ENCODE data around the gene RAB17. TPM values are rescaled to one million over a fixed set of nuclear protein-coding genes. Genes with fewer than 3 reads are reported as not detected.

Gene RAB17
- total RNA-seq, 3 donors from 2014 or later (not counting 1 experiment from before 2014, with no cell fraction given): not detected

DNA sequence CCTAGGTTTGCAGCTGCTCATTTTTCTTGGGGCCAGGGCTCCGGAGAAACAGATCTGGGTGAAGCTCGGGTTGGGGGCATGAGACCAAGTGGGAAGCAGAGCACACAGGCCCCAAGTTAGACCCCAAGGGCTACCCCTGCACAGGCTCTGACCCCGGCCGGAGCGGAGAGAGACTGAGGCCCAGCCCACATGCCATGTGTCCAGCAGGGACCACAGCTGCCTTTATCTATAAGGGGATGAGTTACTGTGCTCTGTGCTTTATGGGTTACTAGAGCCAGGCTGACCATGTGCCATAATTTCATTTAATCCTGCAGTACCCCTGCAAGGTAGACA, 54.5 kb downstream of the RAB17 start:
- 90% methylated on average over 5 of the region's 5 CpGs for WGBS (ENCODE audit: insufficient coverage)
- Mint-ChIP-seq H3K27me3 (ENCODE audit: low read depth in 2 of 2) (no peaks in the 10 kb centered on the region), H3K27ac (no peak overlapping the region), H3K4me3 (no peak overlapping the region), H3K9me3 (no peaks in the 10 kb centered on the region), H3K36me3 (no peaks in the 10 kb centered on the region), H3K4me1 (no peaks in the 10 kb centered on the region)
- ATAC-seq: no peak
- Histone ChIP-seq H3K27me3 (ENCODE audit: control insufficient read depth, insufficient read depth, low read length) (no peaks in the 10 kb centered on the region), H3K27ac (ENCODE audit: low read length) (no peak overlapping the region), H3K4me3 (ENCODE audit: low read length) (no peak overlapping the region), H3K9me3 (ENCODE audit: control insufficient read depth, insufficient read depth, low read length) (no peaks in the 10 kb centered on the region), H3K36me3 (ENCODE audit: control insufficient read depth, insufficient read depth, low read length) (no peaks in the 10 kb centered on the region), H3K4me1 (ENCODE audit: control insufficient read depth, insufficient read depth, low read length) (no peaks in the 10 kb centered on the region)
- TF ChIP-seq, protein P1, sequence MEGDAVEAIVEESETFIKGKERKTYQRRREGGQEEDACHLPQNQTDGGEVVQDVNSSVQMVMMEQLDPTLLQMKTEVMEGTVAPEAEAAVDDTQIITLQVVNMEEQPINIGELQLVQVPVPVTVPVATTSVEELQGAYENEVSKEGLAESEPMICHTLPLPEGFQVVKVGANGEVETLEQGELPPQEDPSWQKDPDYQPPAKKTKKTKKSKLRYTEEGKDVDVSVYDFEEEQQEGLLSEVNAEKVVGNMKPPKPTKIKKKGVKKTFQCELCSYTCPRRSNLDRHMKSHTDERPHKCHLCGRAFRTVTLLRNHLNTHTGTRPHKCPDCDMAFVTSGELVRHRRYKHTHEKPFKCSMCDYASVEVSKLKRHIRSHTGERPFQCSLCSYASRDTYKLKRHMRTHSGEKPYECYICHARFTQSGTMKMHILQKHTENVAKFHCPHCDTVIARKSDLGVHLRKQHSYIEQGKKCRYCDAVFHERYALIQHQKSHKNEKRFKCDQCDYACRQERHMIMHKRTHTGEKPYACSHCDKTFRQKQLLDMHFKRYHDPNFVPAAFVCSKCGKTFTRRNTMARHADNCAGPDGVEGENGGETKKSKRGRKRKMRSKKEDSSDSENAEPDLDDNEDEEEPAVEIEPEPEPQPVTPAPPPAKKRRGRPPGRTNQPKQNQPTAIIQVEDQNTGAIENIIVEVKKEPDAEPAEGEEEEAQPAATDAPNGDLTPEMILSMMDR (IDR thresholded peaks at IDR 0.05): no peak
- no peak for DNase-seq
- intact Hi-C loops (cut with micrococcal nuclease): no loop called here

DNA sequence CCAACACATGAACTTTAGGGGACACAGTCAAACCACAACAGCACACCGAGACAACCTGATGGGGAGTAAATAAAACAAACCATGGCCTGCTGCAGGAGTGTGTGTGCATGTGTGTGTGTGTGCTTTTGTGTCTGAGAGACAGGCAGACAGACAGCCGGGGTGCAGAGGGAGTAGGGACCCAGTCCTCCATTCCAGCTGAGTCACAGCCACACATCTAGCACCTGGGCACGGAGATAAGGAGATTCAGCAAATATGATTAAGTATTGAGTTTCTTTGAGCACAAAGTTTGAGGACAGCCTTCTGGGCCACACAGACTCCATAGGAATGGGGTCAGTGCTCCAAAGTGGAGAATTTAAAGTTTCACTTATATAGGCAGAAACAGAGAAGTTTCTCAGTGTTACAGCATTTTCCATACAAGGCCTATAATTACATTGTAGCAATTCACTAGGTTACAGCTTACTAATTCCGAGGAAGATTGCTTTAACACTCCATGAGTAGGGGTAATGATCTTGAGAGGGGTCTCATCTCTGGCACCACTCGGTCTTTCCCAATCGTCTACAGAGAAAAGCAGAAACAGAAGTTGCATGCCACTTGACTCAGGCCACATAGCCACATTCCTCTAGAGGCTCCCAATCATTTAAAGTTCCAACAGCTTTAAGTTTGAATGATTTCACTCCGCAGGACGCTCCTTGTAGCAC, 55.0 kb downstream of the RAB17 start:
- ATAC-seq (no peak), DNase-seq (no peak)
- no peak overlapping the region for H3K27ac ChIP-seq (ENCODE audit: low read length)
- Mint-ChIP-seq H3K27ac (no peak overlapping the region), H3K9me3 (no peaks in the 10 kb centered on the region), H3K36me3 (no peaks in the 10 kb centered on the region), H3K4me3 (no peak overlapping the region), H3K27me3 (ENCODE audit: low read depth in 2 of 2) (no peaks in the 10 kb centered on the region), H3K4me1 (no peaks in the 10 kb centered on the region)
- H3K4me1 ChIP-seq (ENCODE audit: control insufficient read depth, insufficient read depth, low read length): no peaks in the 10 kb centered on the region
- TF ChIP-seq, protein P1 (IDR thresholded peaks at IDR 0.05): no peak
- H3K4me3 ChIP-seq (ENCODE audit: low read length): no peak overlapping the region
- 82% methylated on average over 7 of the region's 8 CpGs for WGBS (ENCODE audit: insufficient coverage)
- H3K27me3 ChIP-seq (ENCODE audit: control insufficient read depth, insufficient read depth, low read length): no peaks in the 10 kb centered on the region
- no peaks in the 10 kb centered on the region for H3K9me3 ChIP-seq (ENCODE audit: control insufficient read depth, insufficient read depth, low read length)
- intact Hi-C loops (cut with micrococcal nuclease): no loop called here
- no peaks in the 10 kb centered on the region for H3K36me3 ChIP-seq (ENCODE audit: control insufficient read depth, insufficient read depth, low read length)

DNA sequence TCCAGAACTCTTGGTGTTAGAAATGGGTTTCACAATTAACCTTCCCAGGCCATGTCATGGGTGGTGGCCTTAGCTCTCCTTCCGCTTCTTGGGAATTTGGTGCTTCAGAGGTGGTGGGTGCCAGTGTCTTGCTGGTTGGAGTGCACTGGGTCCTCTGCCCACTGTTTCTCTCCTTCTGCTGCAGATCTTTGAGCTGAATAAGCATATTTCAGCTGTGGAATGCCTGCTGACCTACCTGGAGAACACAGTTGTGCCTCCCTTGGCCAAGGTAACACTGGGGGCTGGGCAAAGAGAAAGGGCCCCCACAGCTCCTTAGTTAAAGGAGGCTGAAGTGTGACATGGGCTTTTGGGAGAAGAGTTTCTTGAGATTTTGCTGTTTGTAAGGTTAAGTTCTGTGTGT, 56.2 kb downstream of the RAB17 start:
- TF ChIP-seq, protein P1 (IDR thresholded peaks at IDR 0.05): no peak
- Mint-ChIP-seq H3K4me1 (no peaks in the 10 kb centered on the region), H3K36me3 (no peaks in the 10 kb centered on the region), H3K27me3 (ENCODE audit: low read depth in 2 of 2) (no peaks in the 10 kb centered on the region), H3K27ac (no peak overlapping the region), H3K9me3 (no peaks in the 10 kb centered on the region), H3K4me3 (no peak overlapping the region)
- Histone ChIP-seq H3K36me3 (ENCODE audit: control insufficient read depth, insufficient read depth, low read length) (no peaks in the 10 kb centered on the region), H3K27me3 (ENCODE audit: control insufficient read depth, insufficient read depth, low read length) (no peaks in the 10 kb centered on the region), H3K4me1 (ENCODE audit: control insufficient read depth, insufficient read depth, low read length) (no peaks in the 10 kb centered on the region), H3K9me3 (ENCODE audit: control insufficient read depth, insufficient read depth, low read length) (no peaks in the 10 kb centered on the region), H3K4me3 (ENCODE audit: low read length) (no peak overlapping the region), H3K27ac (ENCODE audit: low read length) (no peak overlapping the region)
- 100% methylated on average over 1 of the region's 1 CpG for WGBS (ENCODE audit: insufficient coverage)
- ATAC-seq: no peak
- intact Hi-C loops (cut with micrococcal nuclease): no loop called here
- no peak for DNase-seq

GRCh38 chr2:237533668-237534161, 56.8 kb downstream of the RAB17 start:
- H3K4me1 ChIP-seq (ENCODE audit: control insufficient read depth, insufficient read depth, low read length): no peaks in the 10 kb centered on the region
- Mint-ChIP-seq H3K4me3 (no peak overlapping the region), H3K9me3 (no peaks in the 10 kb centered on the region), H3K27ac (no peak overlapping the region), H3K27me3 (ENCODE audit: low read depth in 2 of 2) (no peaks in the 10 kb centered on the region), H3K36me3 (no peaks in the 10 kb centered on the region), H3K4me1 (no peaks in the 10 kb centered on the region)
- no peaks in the 10 kb centered on the region for H3K9me3 ChIP-seq (ENCODE audit: control insufficient read depth, insufficient read depth, low read length)
- H3K4me3 ChIP-seq (ENCODE audit: low read length): no peak overlapping the region
- H3K27ac ChIP-seq (ENCODE audit: low read length): no peak overlapping the region
- DNase-seq (no peak), ATAC-seq (no peak)
- TF ChIP-seq, protein P1 (IDR thresholded peaks at IDR 0.05): no peak
- H3K36me3 ChIP-seq (ENCODE audit: control insufficient read depth, insufficient read depth, low read length): no peaks in the 10 kb centered on the region
- 85% methylated on average over 7 of the region's 7 CpGs for WGBS (ENCODE audit: insufficient coverage)
- H3K27me3 ChIP-seq (ENCODE audit: control insufficient read depth, insufficient read depth, low read length): no peaks in the 10 kb centered on the region
- intact Hi-C loops (cut with micrococcal nuclease): no loop called here

All from natural killer cell (primary cell).